Brain microvascular endothelial cell (primary cell): ENCODE results near the gene SLC49A4.

Source experiments
- DNase-seq: peaks from one replicate; pipeline ENCODE4 v3.0.0-alpha.2; 2020
- H3K27ac ChIP-seq: fragments of 250-450 bp; sonication (Bioruptor Pico); 2 replicates; pipeline ENCODE4 v1.5.1; 2020; ENCODE audit warnings: mild to moderate bottlenecking, moderate library complexity
- H3K27me3 ChIP-seq: fragments of 250-450 bp; sonication (Bioruptor Pico); replicated peaks from 2 replicates; pipeline ENCODE4 v1.5.1; 2020; ENCODE audit warnings: mild to moderate bottlenecking
- H3K36me3 ChIP-seq: fragments of 250-450 bp; sonication (Bioruptor Pico); replicated peaks from 2 replicates; pipeline ENCODE4 v1.5.1; 2020; ENCODE audit warnings: mild to moderate bottlenecking
- H3K4me3 ChIP-seq: 2 replicates; pipeline ENCODE4 v1.5.1; 2011; ENCODE audit warnings: low read depth, mild to moderate bottlenecking, control low read depth, low read length, moderate library complexity
- CTCF ChIP-seq: IDR thresholded peaks from 2 replicates; pipeline ENCODE4 v1.5.1; 2011; ENCODE audit warnings: low read depth, mild to moderate bottlenecking, moderate library complexity, low read length, control low read depth, inconsistent platforms; ENCODE audit errors: missing control alignments
- in situ Hi-C: cut with HindIII; loops from 2 replicates; pipeline ENCODE4 v1.10.0; 2017; ENCODE audit warnings: low sequenced_read_pairs, low pct_ligation_motif_present

The SLC49A4 gene

GRCh38 chr3:122913539-122914100, 118.8 kb downstream of the SLC49A4 start:
- TF ChIP-seq CTCF, result no peak

DNA sequence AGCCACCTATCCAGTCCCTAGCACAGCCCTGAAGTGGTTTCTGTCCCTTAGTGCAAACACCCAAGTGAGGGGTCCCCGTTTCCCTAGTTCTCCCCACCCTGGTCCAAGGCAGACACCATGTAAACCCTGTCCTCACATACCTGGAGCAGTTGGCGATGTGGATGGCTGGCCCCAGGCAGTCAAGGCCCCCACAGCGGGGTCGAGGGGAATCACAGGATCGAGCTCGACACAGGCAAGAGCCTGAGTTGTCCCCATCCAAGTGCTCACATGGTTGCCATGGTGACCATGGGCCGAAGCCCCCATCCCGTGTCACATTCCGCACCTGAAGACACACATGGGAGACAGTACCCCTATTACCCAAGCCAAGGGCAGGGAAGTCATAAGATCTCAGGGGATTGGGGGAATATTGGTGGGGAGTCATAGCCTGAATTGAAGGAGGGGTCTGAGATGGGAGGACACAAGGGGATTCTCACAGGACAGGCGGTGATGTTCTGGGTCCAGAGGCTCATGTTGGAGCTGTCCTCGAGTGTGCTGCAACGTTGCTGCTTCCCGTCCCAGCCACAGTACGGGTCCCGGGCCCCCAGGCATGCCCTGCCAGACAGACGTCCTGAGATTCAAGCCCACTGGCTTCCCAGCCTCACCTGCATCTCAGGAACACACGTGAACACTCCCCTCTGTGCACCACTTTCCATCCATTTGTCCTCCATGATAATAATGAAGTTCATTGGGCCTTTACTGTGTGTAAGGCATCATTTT, 120.6 kb downstream of the SLC49A4 start:
- H3K27ac ChIP-seq, result no peak overlapping the region
- in situ Hi-C loops, result no loop called here
- H3K36me3 ChIP-seq, result no peaks in the 10 kb centered on the region
- DNase-seq, result no peak
- H3K4me3 ChIP-seq, result no peak overlapping the region
- no peak for TF ChIP-seq CTCF
- H3K27me3 ChIP-seq, result peaks cover 2% of the 10 kb centered on the region

More at GRCh38 chr3:122913539-122914100, 118.8 kb downstream of the SLC49A4 start:
- Histone ChIP-seq H3K27ac (no peak overlapping the region), H3K36me3 (no peaks in the 10 kb centered on the region), H3K4me3 (no peak overlapping the region), H3K27me3 (peaks cover 2% of the 10 kb centered on the region)
- in situ Hi-C loops, result no loop called here
- DNase-seq, result no peak

GRCh38 chr3:122916084-122916483, 121.2 kb downstream of the SLC49A4 start:
- Histone ChIP-seq H3K27ac (no peak overlapping the region), H3K4me3 (no peak overlapping the region), H3K27me3 (peaks cover 2% of the 10 kb centered on the region), H3K36me3 (no peaks in the 10 kb centered on the region)
- no peak for DNase-seq
- in situ Hi-C loops, result no loop called here
- TF ChIP-seq CTCF, result no peak

- H3K36me3 ChIP-seq, result no peaks in the 10 kb centered on the region
- no peak overlapping the region for H3K27ac ChIP-seq
- DNase-seq, result no peak
- peaks cover 2% of the 10 kb centered on the region for H3K27me3 ChIP-seq
- TF ChIP-seq CTCF, result no peak
- H3K4me3 ChIP-seq, result no peak overlapping the region
- in situ Hi-C loops, result no loop called here
Observed at GRCh38 chr3:122916580-122916979, 121.7 kb downstream of the SLC49A4 start.

DNA sequence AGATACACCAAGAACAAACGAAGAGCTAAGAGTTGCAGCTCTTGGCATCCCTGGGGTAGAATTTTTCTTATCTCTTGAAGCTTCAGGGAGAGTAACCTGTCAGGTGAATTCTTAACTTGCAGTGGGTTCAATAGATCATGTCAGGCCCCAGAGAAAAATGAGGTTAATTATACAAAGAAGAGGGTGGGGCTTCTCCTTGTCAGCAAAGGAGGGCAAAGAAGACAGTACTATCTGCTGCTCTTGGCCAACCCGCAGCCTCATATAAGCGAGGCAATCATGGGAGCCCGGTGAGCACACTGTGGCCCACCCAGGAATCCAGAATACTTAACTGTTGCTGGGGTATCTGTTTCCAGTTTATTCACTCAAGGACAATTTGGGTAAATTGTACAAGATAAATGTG, 122.5 kb downstream of the SLC49A4 start:
- Histone ChIP-seq H3K27ac (no peak overlapping the region), H3K36me3 (no peaks in the 10 kb centered on the region), H3K4me3 (no peak overlapping the region), H3K27me3 (peaks cover 5% of the 10 kb centered on the region)
- DNase-seq, result no peak
- no peak for TF ChIP-seq CTCF
- in situ Hi-C loops, result no loop called here
